ENCODE measurements around the gene SMAD7.

Gene SMAD7

GRCh38 chr18:48977914-48978313 lies 27.1 kb upstream of the SMAD7 start:
- Mint-ChIP-seq H3K27ac (no peak overlapping the region), H3K9me3 (no peaks in the 10 kb centered on the region), H3K36me3 (ENCODE audit: low read depth) (no peaks in the 10 kb centered on the region), H3K4me1 (ENCODE audit: low read depth) (peaks cover 34% of the 10 kb centered on the region), H3K27me3 (peaks cover 55% of the 10 kb centered on the region), H3K4me3 (no peak overlapping the region)
- intact Hi-C loops (cut with micrococcal nuclease), result no loop called here

GRCh38 chr18:48975817-48976649 lies 25.3 kb upstream of the SMAD7 start:
- intact Hi-C loops (cut with micrococcal nuclease), result no loop called here
- Mint-ChIP-seq H3K4me3 (peak overlapping the region; percentile 76), H3K27me3 (peaks cover 62% of the 10 kb centered on the region), H3K27ac (no peak overlapping the region), H3K36me3 (ENCODE audit: low read depth) (no peaks in the 10 kb centered on the region), H3K9me3 (no peaks in the 10 kb centered on the region), H3K4me1 (ENCODE audit: low read depth) (peaks cover 22% of the 10 kb centered on the region)

GRCh38 chr18:48975120-48975816 lies 24.5 kb upstream of the SMAD7 start:
- peaks cover 63% of the 10 kb centered on the region for H3K27me3 Mint-ChIP-seq

GRCh38 chr18:48974304-48975119 lies 23.7 kb upstream of the SMAD7 start:
- no peaks in the 10 kb centered on the region for H3K9me3 Mint-ChIP-seq
- peak overlapping the region; percentile 20 for H3K27ac Mint-ChIP-seq
- H3K36me3 Mint-ChIP-seq (ENCODE audit: low read depth), result no peaks in the 10 kb centered on the region
- intact Hi-C loops (cut with micrococcal nuclease), result no loop called here
- H3K4me1 Mint-ChIP-seq (ENCODE audit: low read depth), result peaks cover 11% of the 10 kb centered on the region
- H3K4me3 Mint-ChIP-seq, result peak overlapping the region; percentile 60
- peaks cover 64% of the 10 kb centered on the region for H3K27me3 Mint-ChIP-seq

More at GRCh38 chr18:48975120-48975816, 24.5 kb upstream of the SMAD7 start:
- H3K4me3 Mint-ChIP-seq, result peak overlapping the region; percentile 60
- H3K36me3 Mint-ChIP-seq (ENCODE audit: low read depth), result no peaks in the 10 kb centered on the region
- intact Hi-C loops (cut with micrococcal nuclease), result no loop called here
- no peaks in the 10 kb centered on the region for H3K9me3 Mint-ChIP-seq
- peaks cover 18% of the 10 kb centered on the region for H3K4me1 Mint-ChIP-seq (ENCODE audit: low read depth)
- H3K27ac Mint-ChIP-seq, result peak overlapping the region; percentile 20

- Mint-ChIP-seq H3K4me3 (no peak overlapping the region), H3K4me1 (ENCODE audit: low read depth) (peaks cover 4% of the 10 kb centered on the region), H3K36me3 (ENCODE audit: low read depth) (no peaks in the 10 kb centered on the region), H3K9me3 (no peaks in the 10 kb centered on the region), H3K27ac (no peak overlapping the region), H3K27me3 (peaks cover 64% of the 10 kb centered on the region)
- intact Hi-C loops (cut with micrococcal nuclease), result no loop called here
Observed at GRCh38 chr18:48973731-48974130, 23.0 kb upstream of the SMAD7 start.

GRCh38 chr18:48968412-48969215 lies 17.8 kb upstream of the SMAD7 start:
- Mint-ChIP-seq H3K36me3 (ENCODE audit: low read depth) (no peaks in the 10 kb centered on the region), H3K9me3 (no peaks in the 10 kb centered on the region), H3K27ac (no peak overlapping the region), H3K4me1 (ENCODE audit: low read depth) (no peaks in the 10 kb centered on the region), H3K4me3 (no peak overlapping the region), H3K27me3 (peaks cover 43% of the 10 kb centered on the region)
- intact Hi-C loops (cut with micrococcal nuclease), result no loop called here

- Mint-ChIP-seq H3K4me3 (no peak overlapping the region), H3K4me1 (ENCODE audit: low read depth) (no peaks in the 10 kb centered on the region), H3K27ac (no peak overlapping the region), H3K27me3 (peaks cover 44% of the 10 kb centered on the region), H3K36me3 (ENCODE audit: low read depth) (no peaks in the 10 kb centered on the region), H3K9me3 (no peaks in the 10 kb centered on the region)
- intact Hi-C loops (cut with micrococcal nuclease), result no loop called here
Observed at GRCh38 chr18:48967545-48967944, 16.8 kb upstream of the SMAD7 start.

GRCh38 chr18:48966523-48966922 lies 15.8 kb upstream of the SMAD7 start:
- no peak overlapping the region for H3K4me3 Mint-ChIP-seq
- no peaks in the 10 kb centered on the region for H3K9me3 Mint-ChIP-seq
- H3K27me3 Mint-ChIP-seq, result peaks cover 47% of the 10 kb centered on the region
- no peaks in the 10 kb centered on the region for H3K36me3 Mint-ChIP-seq (ENCODE audit: low read depth)
- H3K4me1 Mint-ChIP-seq (ENCODE audit: low read depth), result no peaks in the 10 kb centered on the region
- intact Hi-C loops (cut with micrococcal nuclease), result no loop called here
- H3K27ac Mint-ChIP-seq, result no peak overlapping the region

GRCh38 chr18:48963586-48964470 lies 13.1 kb upstream of the SMAD7 start:
- Mint-ChIP-seq H3K4me1 (ENCODE audit: low read depth) (peaks cover 6% of the 10 kb centered on the region), H3K4me3 (no peak overlapping the region), H3K27me3 (peaks cover 37% of the 10 kb centered on the region), H3K36me3 (ENCODE audit: low read depth) (no peaks in the 10 kb centered on the region), H3K27ac (no peak overlapping the region), H3K9me3 (no peaks in the 10 kb centered on the region)
- intact Hi-C loops (cut with micrococcal nuclease), result no loop called here

GRCh38 chr18:48962994-48963561 lies 12.3 kb upstream of the SMAD7 start:
- intact Hi-C loops (cut with micrococcal nuclease), result no loop called here
- Mint-ChIP-seq H3K27ac (no peak overlapping the region), H3K27me3 (peaks cover 32% of the 10 kb centered on the region), H3K9me3 (no peaks in the 10 kb centered on the region), H3K36me3 (ENCODE audit: low read depth) (no peaks in the 10 kb centered on the region), H3K4me1 (ENCODE audit: low read depth) (peaks cover 6% of the 10 kb centered on the region), H3K4me3 (no peak overlapping the region)

GRCh38 chr18:48962252-48962993 lies 11.7 kb upstream of the SMAD7 start:
- no peaks in the 10 kb centered on the region for H3K36me3 Mint-ChIP-seq (ENCODE audit: low read depth)
- peaks cover 29% of the 10 kb centered on the region for H3K27me3 Mint-ChIP-seq
- peaks cover 6% of the 10 kb centered on the region for H3K4me1 Mint-ChIP-seq (ENCODE audit: low read depth)
- no peak overlapping the region for H3K4me3 Mint-ChIP-seq
- intact Hi-C loops (cut with micrococcal nuclease), result no loop called here
- no peaks in the 10 kb centered on the region for H3K9me3 Mint-ChIP-seq
- no peak overlapping the region for H3K27ac Mint-ChIP-seq

- intact Hi-C loops (cut with micrococcal nuclease), result no loop called here
- Mint-ChIP-seq H3K4me1 (ENCODE audit: low read depth) (peaks cover 6% of the 10 kb centered on the region), H3K36me3 (ENCODE audit: low read depth) (no peaks in the 10 kb centered on the region), H3K27me3 (peaks cover 26% of the 10 kb centered on the region), H3K27ac (no peak overlapping the region), H3K4me3 (no peak overlapping the region), H3K9me3 (no peaks in the 10 kb centered on the region)
Observed at GRCh38 chr18:48961547-48961946, 10.8 kb upstream of the SMAD7 start.
